GM18861 (cell line): ENCODE measurements around the gene AKAP7.
"Not testable (repeated sequence)": the region's sequence is repeated elsewhere in the genome, so short reads cannot be mapped to it uniquely, and the experiment has no call there.

ENCODE experiments used
- ATAC-seq: cut with Tn5 transposase; IDR thresholded peaks from one replicate; pipeline ENCODE4 v1.9.1; 2021; ENCODE audit not compliant: unreplicated experiment

Gene AKAP7

DNA sequence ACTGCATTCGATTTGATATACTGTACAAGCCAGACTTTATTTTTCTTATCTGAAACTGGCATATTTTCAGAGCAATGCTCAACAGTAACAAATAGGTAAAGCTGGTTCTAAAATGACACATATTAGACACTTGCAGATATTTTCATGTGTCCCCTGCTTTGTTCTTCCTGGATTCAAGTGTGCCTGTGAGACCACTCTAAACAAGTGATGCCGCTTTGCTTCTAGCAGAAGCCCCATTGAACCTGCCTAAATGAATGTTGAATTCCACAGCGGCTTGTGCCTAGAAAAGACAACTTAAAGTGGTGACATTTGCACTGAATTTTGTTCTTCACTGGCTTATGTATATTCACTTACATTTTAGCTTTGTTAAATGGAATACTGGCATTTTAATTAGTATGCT lies 115.7 kb downstream of the AKAP7 start:
- no peak for ATAC-seq

DNA sequence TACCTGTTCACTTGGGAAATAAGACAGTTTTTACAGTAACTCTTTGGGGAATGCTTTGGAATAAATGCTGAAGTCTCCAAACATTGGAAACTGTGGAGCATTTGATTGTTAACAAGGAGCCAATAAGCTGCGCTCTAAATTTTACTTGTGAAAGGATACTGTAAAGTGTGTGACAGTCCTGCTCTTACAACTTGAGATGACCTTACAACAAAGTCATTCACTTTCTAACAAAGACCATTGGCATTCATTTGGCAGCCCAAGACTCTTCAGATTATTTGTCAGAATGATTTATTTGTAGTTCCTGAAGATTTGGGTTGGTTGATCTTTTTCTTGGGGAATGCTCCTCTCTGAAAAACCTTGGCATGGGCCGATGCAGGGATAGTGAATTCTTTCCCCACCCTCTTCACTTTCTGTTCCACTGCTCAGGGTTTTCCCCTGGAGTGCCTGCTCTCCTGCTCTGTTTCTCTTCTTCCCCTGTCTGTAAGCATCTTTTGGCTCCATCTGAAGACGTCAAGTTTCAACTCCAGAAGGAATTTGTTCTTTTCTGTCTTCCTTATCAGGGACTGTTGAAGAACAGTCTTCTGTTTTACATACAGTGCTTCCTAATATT lies 116.4 kb downstream of the AKAP7 start:
- no peak for ATAC-seq

DNA sequence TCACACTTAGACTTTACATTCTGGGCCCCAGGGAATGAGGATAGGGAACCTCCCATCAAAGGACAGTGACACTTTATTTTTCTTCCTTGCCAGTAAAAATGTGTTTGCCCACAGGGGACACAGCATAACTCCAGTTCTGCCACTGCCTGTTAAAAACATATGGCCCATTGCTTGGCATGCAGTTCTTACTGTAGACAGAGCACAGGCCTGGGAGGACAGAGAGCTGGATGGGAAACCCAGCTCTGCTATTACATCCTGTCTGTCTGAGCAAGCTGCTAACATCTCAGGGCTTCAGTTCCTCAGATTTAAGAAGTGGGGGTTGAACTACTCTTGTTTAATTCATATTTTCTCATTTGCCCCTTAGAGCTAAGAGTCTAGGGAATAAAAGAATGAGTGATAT lies 120.2 kb downstream of the AKAP7 start:
- ATAC-seq: no peak

DNA sequence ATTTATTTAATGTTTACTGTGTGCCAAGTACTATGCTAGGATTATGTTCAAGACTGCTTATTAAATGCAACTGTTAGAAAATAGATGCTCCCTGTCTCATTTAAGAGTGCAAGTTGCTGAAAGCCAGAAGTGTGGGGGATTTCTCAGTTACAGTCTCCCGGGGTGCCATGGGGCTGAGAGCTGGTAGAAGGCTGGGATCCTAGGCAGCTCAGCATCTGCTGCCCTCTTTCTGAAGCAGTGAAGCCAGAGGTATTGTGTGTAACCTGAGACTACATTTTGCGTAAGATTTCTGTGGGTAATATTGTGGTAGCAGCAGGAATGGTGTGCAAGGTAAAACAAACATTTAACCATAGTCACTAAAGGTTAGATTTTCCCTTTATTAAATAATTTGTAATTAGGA lies 120.6 kb downstream of the AKAP7 start:
- no peak for ATAC-seq

DNA sequence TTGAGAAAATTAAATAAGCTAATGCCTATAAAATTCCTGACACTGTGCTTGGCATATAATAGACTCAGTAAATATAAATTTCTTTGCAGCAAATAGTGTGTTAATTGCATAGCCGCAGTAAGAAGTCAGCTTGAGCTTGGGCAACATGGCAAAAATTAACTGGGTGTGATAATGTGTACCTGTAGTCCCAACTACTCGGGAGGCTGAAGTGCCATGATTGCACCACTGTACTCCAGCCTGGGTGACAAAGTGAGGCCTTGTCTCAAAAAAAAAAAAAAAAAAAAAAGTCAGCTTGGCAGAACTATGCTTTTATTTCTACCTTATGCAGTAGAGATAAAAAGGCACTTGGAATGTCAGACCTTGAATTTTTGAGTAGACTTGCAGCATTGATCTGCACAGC lies 121.8 kb downstream of the AKAP7 start:
- no peak for ATAC-seq

DNA sequence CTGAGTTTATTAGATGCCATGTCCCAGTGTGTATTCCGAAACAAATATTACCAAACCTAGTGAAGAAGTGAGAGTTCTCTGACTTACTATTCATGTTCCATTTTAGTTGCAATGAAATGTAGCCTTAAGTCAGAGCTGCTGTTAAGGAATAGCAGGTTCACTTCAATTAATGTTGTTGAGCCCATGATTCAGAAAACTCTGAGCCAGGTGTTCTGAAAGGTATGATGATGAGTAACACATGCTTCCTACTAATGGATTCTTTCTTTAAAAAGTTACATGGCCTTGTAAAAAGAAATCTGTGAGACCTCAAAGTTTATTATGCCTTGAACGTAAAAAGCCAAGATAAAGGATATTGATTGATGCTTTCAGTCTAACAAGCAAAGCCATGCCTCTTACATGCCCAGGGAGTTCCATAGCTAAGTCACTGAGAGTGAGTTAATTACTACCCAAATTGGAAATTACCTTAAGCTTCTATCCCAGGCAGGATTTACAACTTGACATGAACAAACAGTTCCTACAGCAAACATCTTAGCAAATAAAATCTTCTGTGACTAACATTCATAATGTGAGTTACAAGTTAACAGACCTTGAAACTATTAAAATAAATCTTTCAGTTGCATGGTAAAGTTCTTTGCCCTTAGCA lies 122.9 kb downstream of the AKAP7 start:
- no peak for ATAC-seq

DNA sequence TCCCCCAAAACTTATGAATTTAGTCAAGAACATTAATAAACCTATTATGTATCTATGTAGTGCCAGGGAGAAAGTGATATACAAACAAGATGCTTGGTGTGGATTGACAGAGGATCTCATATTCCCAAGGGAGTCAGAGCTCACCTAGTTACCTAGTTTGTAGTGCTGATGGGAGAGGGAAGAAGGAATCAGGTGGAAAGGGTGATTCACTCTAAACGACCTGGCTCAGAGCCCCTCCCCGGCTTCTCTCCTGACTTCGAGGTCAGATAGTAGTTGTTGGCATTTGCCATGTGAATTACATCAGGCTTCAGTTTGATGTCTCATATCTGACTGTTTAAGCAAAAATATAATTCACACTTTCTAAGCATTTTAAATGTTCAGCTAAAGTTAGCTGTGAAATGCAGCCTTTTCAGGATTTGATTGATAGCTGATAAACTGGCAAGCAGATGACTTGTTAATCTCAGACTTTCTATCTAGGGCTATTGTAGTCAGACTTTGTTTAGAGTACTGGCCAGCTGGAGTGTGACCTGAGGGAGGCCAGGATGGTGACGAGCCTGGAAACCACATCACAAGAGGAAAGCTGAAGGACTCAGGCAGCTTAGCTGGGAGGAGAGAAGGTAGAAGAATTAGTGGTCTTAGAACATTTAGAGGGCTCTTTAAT lies 123.7 kb downstream of the AKAP7 start:
- ATAC-seq: no peak

DNA sequence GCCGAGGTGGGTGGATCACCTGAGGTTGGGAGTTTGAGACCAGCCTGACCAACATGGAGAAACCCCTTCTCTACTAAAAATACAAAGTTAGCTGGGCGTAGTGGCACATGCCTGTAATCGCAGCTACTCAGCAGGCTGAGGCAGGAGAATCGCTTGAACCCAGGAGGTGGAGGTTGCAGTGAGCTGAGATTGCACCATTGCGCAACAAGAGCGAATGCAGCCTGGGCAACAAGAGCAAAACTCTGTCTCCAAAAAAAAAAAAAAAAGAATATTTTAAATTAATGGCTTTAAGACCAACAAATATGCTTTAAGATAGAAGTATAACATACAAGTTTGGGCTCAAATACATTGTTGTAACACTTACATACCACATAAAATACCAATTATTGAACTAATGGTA lies 125.7 kb downstream of the AKAP7 start:
- not testable (repeated sequence) for ATAC-seq

DNA sequence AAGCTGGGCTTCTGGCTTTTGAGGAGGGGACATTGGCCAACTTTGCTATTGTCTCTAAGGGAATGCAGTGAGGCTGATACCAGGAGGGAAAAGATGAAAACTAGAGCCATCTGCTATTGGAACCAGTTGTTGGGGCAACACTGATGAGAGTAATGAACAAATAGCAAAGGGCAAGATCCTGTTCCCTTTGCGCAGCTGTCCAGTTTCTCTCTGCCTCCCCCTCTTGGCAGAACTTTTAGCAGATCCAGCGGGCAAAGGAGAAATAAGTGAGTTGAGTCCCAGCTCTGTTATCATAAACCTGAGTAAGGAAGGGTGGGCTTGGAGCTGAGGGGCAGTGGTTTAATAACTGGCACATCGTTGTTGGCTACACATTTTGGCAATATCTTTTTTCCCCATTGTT lies 126.8 kb downstream of the AKAP7 start:
- ATAC-seq: no peak

DNA sequence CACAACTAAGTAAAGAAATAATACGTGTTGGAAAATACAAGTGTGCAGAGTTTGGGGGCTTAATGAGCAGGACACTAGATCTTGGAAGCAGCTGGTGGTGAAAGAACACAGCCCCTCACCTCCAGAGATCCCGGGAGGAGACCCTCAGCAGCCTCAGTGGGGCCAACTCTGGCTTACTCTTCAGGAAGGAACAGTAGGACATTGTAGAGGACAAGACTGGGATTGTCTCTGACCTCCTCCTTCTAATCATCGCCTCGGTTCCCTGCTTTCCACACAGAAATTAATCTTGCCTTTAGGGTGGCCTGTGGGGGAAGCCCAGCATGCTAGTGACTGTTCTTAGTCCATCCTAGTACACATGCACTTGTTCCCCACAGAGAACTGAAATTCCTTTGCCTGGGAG lies 130.7 kb downstream of the AKAP7 start:
- no peak for ATAC-seq

DNA sequence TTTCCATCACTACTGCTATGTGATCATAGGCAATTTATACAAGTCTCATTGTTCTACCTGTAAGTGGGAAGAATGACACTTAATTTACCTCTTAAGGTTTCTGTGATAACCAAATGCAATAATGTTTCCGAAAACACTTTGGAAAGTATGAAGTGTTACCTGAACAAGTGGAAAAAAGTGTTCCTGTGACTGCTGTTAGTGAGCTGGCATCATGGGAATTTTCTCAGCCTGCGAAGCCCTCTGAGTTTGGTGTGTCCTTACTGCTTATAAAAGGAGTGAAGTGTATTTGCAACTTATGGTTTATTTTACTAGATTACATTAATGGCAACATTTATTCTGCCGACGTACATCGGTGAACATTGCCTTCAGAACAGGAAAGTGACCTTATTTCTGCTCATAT lies 133.0 kb downstream of the AKAP7 start:
- no peak for ATAC-seq

DNA sequence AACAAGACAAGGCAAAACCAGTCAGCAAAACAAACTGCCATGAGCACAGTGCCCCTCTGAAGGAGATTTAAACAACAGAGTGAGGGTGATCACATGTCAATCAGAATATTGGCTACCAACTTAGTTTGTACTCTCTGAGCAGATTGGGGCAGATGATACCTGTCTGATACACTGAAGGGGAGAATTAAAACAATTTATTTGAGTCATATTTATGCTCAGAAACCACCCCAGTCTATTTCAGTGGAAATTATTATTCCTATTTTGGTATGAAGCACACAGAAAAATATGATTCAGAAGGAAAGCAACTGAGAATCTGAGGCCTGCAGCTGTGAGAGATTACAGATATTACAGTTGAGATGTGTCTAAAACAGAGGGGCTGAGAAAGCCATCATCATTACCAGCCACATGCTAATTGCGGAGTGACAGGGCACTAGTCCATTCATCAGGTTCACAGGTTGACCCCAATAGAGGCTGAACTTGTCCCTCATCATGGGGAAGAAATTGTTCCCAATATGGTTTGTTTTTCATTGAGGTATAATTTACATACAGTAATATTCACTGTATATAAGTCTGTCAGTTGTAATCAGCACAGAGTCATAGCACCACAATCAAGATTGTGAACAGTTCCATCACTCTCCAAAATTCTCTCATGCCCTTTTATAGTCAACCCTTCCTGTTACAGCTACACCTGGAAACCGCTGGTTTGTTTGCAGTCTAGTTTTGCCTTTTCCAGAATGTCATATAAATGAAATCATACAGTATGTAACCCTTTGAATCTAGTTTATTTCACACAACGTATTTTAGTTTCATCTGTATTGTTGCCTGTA lies 134.5 kb downstream of the AKAP7 start:
- ATAC-seq: no peak

DNA sequence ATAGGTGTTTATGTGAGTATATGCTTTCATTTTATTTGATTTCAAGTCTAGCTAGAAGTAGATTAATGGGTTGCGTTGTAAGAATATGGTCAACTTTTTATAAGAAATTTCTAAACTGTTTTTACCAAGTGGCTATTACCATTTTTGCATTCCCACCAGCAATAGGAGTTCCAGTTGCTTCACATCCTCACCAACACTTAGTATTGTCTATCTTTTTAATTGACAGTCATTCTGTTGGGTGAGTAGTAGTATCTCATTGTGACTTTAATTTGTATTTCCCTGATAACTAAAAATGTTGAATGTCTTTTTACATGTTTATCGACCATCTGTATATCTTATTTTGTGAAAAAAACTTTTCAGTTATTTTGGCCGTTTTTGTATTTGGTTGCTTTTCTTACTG lies 135.3 kb downstream of the AKAP7 start:
- ATAC-seq: no peak

DNA sequence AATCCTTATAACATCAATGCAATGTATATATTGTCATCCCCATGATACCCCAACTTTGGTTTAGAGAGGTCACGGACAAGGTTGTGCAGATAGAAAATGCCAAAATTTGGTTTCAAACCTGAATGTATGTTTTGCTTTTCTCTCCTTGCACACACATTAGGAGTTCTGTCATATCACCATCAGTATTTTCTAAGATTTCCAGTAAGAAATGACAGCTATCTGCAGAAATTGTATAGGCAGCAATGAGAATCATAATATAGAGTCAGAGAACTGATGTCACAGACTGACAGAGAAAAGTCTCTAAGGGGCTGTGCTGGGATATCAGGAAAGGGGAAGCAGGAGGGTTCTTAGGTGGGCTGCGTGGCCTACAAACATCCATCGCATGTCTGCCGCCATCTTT lies 140.0 kb downstream of the AKAP7 start:
- ATAC-seq: no peak

DNA sequence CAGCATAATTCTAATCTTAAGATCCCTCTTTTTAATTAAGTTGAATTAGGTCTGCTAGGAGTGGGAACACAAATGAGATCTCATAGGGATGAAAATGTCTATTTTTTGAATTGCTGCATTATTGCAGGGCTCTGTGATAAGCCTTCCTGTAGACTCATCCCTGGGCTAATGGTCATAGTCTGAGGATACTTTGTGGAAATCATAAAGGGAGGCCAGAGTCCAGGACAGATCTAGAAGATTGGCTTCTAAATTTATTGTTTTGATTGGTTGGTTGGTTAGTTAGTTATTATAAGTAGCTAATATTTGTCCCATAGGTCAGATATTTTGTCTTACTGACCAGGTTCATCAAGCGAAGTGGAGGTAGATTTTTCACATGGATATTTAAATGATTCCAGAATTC lies 142.3 kb downstream of the AKAP7 start:
- no peak for ATAC-seq

DNA sequence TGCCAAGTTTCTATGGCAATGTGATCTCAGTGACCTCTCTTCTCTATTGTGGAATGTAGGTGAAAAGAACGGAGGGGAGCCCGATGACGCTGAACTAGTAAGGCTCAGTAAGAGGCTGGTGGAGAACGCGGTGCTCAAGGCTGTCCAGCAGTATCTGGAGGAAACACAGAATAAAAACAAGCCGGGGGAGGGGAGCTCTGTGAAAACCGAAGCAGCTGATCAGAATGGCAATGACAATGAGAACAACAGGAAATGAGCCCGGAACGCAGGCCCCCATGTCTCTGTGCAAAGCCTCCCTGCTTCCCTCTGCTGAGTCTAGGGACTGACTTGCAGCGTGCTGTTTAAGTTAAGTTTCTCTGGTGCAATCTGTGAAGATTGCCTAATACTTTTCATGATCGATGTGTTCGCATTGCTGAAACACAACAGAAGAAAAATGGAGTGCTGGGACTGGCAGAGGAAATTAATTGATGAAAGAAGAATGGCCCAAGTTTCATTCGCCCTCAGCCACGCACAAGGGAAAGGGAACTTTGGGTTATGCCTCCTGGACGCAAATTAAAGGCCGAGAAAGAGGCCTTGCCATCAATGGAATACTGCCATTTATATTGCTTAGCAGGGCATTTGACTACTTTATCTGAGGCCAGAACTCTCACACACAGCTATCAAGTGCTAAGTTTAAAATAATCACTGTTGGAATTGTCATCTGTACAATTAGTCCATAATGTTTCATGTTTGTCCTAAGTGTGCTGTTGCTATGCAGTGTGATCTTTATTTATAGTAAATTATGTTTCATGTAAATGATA lies 146.4 kb downstream of the AKAP7 start:
- peak; percentile 54 for ATAC-seq

DNA sequence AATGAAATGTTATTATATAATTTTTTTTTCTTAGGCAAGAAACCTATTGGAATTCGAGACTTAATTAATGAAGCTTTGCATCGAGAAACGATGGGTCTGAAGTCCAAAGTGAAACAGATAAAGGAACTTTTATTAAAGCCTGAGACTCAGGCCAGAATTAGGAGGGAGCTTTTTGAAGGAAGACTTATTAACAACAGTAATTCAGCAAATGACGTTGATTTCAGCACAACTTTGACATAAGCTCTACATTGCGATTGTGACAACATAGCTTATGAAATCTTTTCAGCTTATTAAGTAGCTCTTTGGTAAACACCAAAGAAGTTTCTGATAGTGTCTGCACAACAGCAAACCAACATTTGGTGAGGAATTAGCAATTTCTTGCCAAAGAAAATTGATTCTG lies 147.1 kb downstream of the AKAP7 start:
- ATAC-seq: no peak

DNA sequence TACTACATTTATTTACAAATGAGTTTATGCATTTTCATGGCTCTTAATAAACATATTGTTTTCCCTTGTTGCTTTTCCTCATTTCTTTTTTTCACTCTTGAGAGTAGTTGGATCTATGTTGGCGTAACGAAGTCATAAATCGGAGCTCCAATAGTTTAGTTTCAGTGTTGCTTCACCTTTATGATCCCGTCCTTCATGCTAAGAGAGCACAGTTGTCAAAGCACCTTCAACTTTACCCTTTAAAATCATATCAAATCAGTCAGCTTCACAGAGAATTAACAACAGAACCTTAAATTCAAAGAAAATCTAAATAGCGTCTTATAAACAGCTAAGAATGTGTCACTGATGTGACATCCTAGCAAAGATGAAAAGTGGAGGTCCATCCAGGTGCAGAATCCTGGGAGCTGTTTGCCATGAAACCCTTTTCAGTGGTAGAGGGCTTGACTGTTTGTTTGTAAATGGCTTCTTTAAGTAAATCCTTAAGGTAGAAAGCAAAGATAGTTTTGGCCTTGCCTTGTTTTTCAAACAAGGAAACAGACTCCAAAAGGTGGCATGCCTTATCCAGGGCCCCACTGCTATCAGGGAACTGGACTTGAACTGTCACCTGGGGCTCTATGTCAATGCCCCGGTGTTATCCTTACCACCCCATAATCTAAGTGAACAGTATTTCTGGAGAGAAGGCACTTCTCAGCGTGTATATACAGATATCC lies 148.4 kb downstream of the AKAP7 start:
- no peak for ATAC-seq

DNA sequence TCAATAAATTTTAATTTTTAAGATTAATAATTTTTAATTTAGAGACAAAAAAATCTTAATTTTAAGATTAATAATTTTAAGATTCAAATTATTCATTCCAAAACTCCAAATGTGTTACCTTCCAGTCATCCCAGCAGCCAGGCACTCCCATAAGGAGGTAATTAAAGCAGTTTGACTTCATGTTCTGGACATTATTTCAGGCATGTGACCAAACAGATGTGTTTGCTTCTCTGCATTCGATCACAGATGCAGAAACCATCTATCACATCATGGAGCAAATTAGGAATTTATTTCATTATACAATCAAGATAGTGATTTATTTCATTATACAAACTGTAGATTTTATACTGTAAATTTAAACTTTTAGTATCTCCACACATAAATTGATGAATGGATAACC lies 150.3 kb downstream of the AKAP7 start:
- no peak for ATAC-seq

DNA sequence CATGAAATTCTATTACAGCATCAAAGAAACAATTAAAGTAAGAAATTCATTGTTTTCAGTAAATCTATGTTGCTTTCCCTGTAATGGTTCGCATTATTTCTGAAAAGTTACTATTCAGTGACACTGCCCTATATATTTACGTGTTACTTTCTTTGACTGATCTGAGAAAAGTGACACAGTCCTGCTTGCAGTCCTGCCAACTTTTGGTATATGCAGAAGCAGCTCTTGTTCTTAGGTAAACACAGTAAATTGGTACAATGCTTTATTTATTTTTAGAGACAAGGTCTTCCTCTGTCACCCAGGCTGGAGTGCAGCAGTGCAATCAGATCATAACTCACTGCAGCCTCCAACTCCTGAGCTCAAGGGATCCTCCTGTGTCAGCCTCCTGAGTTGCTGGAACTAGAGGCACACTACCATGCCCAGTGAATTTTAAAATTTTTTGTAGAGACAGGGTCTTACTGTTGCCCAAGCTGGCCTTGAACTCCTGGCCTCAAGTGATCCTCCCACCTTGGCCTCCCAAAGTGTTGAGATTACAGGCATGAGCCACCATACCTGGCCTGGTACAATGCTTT lies 151.3 kb downstream of the AKAP7 start:
- no peak for ATAC-seq
